Panc1 (cell line): ENCODE results near the gene RPL4. TPM values are rescaled to one million over a fixed set of nuclear protein-coding genes. Genes with fewer than 3 reads are reported as not detected.

Experiments used
- ATAC-seq: fragments of 200-7000 bp; cut with Tn5 transposase; 2 replicates; pipeline ENCODE4 v1.9.1; 2020; ENCODE audit warnings: mild to moderate bottlenecking, moderate library complexity
- BruUV-seq: library from RNA; stranded (reverse); fragments of 400-500 nt; replicated peaks from 2 replicates; lab custom pipeline; 2021; lab: Mats Ljungman, UMichigan
- CTCF ChIA-PET: fragments of 300-600 bp; sonication (Branson Sonifier 250); formaldehyde crosslinking; loops from one replicate; lab custom pipeline; 2022; ENCODE audit warnings: antibody characterized with exemption; lab: Charles Lee
- POLR2A ChIA-PET: fragments of 300-600 bp; sonication (Branson Sonifier 250); formaldehyde crosslinking; loops from one replicate; lab custom pipeline; 2022; ENCODE audit warnings: antibody characterized with exemption; lab: Charles Lee
- DNase-seq: peaks from one replicate; pipeline ENCODE4 v3.0.0-alpha.2; 2010; ENCODE audit warnings: low read depth, low spot score
- H3K27ac ChIP-seq: 2 replicates; pipeline ENCODE4 v1.5.1; 2011; ENCODE audit warnings: mild to moderate bottlenecking, low read length, inconsistent platforms
- H3K27me3 ChIP-seq: fragments of 200-500 bp; sonication (Bioruptor generic); 2 replicates; pipeline ENCODE4 v1.6.0; 2014; ENCODE audit warnings: low read length, inconsistent platforms; ENCODE audit not compliant: control insufficient read depth, insufficient read depth
- H3K36me3 ChIP-seq: fragments of 200-500 bp; sonication (Bioruptor generic); 2 replicates; pipeline ENCODE4 v1.5.1; 2014; ENCODE audit warnings: inconsistent platforms, mild to moderate bottlenecking, low read length, moderate library complexity; ENCODE audit not compliant: control insufficient read depth, insufficient read depth
- H3K4me1 ChIP-seq: 2 replicates; pipeline ENCODE4 v1.5.1; 2011; ENCODE audit warnings: inconsistent platforms, mild to moderate bottlenecking, low read length, moderate library complexity; ENCODE audit not compliant: control insufficient read depth, insufficient read depth
- H3K4me3 ChIP-seq, 2 experiments: 2 replicates each; pipeline ENCODE4 v1.5.1; 2011 to 2012; ENCODE audit warnings: low read depth in 2 of 2, low read length in 2 of 2, mild to moderate bottlenecking in 2 of 2, inconsistent platforms in 1 of 2, moderate library complexity in 1 of 2
- H3K9me3 ChIP-seq: fragments of 200-500 bp; sonication (Bioruptor generic); 2 replicates; pipeline ENCODE4 v1.5.1; 2014; ENCODE audit warnings: low read depth, mild to moderate bottlenecking, inconsistent platforms, low read length, moderate library complexity; ENCODE audit not compliant: control insufficient read depth, insufficient read depth
- CTCF ChIP-seq: fragments of 450-650 bp; IDR thresholded peaks from 2 replicates; pipeline ENCODE4 v1.5.1; 2017; ENCODE audit warnings: mild to moderate bottlenecking
- POLR2AphosphoS5 ChIP-seq: IDR thresholded peaks from 2 replicates; pipeline ENCODE4 v1.6.1; 2012; ENCODE audit warnings: mild to moderate bottlenecking, low read depth, low read length, moderate library complexity
- REST ChIP-seq, 2 experiments: IDR thresholded peaks; 2 replicates each; pipeline ENCODE4 v1.6.1; 2011 to 2012; ENCODE audit warnings: low read depth in 2 of 2, control low read depth in 1 of 2, low read length in 1 of 2, mild to moderate bottlenecking in 1 of 2, moderate library complexity in 1 of 2; ENCODE audit not compliant: insufficient read depth in 1 of 2
- SIN3A ChIP-seq: IDR thresholded peaks from 2 replicates; pipeline ENCODE4 v1.6.1; 2012; ENCODE audit warnings: low read depth, mild to moderate bottlenecking, low read length, moderate library complexity, borderline replicate concordance; ENCODE audit not compliant: insufficient read depth
- TCF7L2 ChIP-seq: IDR thresholded peaks from 2 replicates; pipeline ENCODE4 v1.6.1; 2011; ENCODE audit warnings: mild to moderate bottlenecking, low read depth, low read length, inconsistent platforms
- in situ Hi-C: cut with HindIII; loops from 2 replicates; pipeline ENCODE4 v1.10.0; 2016; ENCODE audit warnings: low sequenced_read_pairs, low pct_unique_long_range_greater_than_20kb
- intact Hi-C: fragments of 100-400 bp; cut with micrococcal nuclease; formaldehyde crosslinking; loops from one replicate; pipeline ENCODE4 v1.10.0; 2022; ENCODE audit not compliant: unreplicated experiment
- microRNA-seq: library from miRNA; unstranded; fragments of <30 nt; microRNA quantifications from one replicate; pipeline ENCODE4 v1.1.0, GENCODE V29; 2020; ENCODE audit not compliant: unreplicated experiment
- total RNA-seq: library from RNA; stranded (reverse); gene quantifications from one replicate; pipeline ENCODE4 v1.2.1, GENCODE V29; 2021; ENCODE audit not compliant: unreplicated experiment

RPL4 gene
- total RNA-seq, 1 experiment from 2014 or later = 2,268 TPM

- TF ChIP-seq POLR2AphosphoS5 = no peak
- TF ChIP-seq REST (IDR thresholded peaks at IDR 0.05; ENCODE audit: insufficient read depth in 1 of 2, low read depth in 2 of 2, low read length in 1 of 2) = no peak
- TF ChIP-seq CTCF = no peak
- TF ChIP-seq TCF7L2 = no peak
- TF ChIP-seq SIN3A = no peak
- ChIA-PET POLR2A (no interaction called here), CTCF (no interaction called here)
Measured at GRCh38 chr15:66452420-66452819, 52.2 kb downstream of the RPL4 start.

More at GRCh38 chr15:66452420-66452819, 52.2 kb downstream of the RPL4 start:
- in situ Hi-C loops (no loop called here), intact Hi-C loops (no loop called here)
- no peaks in the 10 kb centered on the region for H3K36me3 ChIP-seq
- H3K27me3 ChIP-seq = no peaks in the 10 kb centered on the region
- H3K4me3 ChIP-seq = no peak overlapping the region
- no TSS peak for BruUV-seq
- DNase-seq (no peak), ATAC-seq (no peak)
- H3K27ac ChIP-seq = no peak overlapping the region
- no peaks in the 10 kb centered on the region for H3K4me1 ChIP-seq
- H3K9me3 ChIP-seq = no peaks in the 10 kb centered on the region

Small RNA genes lying within 50 kb of the gene (microRNA-seq; reads per million reads assigned to microRNA genes)
- 0.95 reads per million for gene MIR4512

Other genes starting within 250 kb of the RPL4 start
- 31.1 TPM for gene DIS3L, start 211.3 kb downstream of the RPL4 start, total RNA-seq
- 19.7 TPM for gene TIPIN, start 148.2 kb downstream of the RPL4 start, total RNA-seq
- gene MAP2K1, start 117.9 kb downstream of the RPL4 start, total RNA-seq = 67.9 TPM
- gene SNAPC5, start 7.1 kb downstream of the RPL4 start, total RNA-seq = 36.4 TPM
- gene ZWILCH, start 471 bp upstream of the RPL4 start, total RNA-seq = 39.9 TPM
- gene LCTL, start 61.1 kb upstream of the RPL4 start, total RNA-seq = not detected
- gene SMAD6, start 197.4 kb upstream of the RPL4 start, total RNA-seq = 45.9 TPM